ENCODE measurements around the gene TRMT112.
"Not testable (repeated sequence)": the region's sequence is repeated elsewhere in the genome, so short reads cannot be mapped to it uniquely, and the experiment has no call there.

TRMT112 gene

GRCh38 chr11:64317961-64318765 is 804 bp upstream of the TRMT112 start, which contains the start of gene PRDX5:
TSS of gene PRDX5 (plus strand) at chr11:64318121. CDS start at chr11:64318216, 95 bp downstream.
- Histone ChIP-seq H3K4me1 (peaks cover 13% of the 10 kb centered on the region), H3K36me3 (replicated peaks) (peaks cover 59% of the 10 kb centered on the region)
- in situ Hi-C loops (cut with MboI; ENCODE audit: low sequenced_read_pairs) = no loop called here

GRCh38 chr11:64316672-64317324 is 561 bp downstream of the TRMT112 start:
- DNase-seq (ENCODE audit: low spot score in 2 of 2) = peak; percentile 23 to 50
- peaks cover 53% of the 10 kb centered on the region for H3K36me3 ChIP-seq (replicated peaks)
- H3K27me3 ChIP-seq (ENCODE audit: low read depth) = no peaks in the 10 kb centered on the region
- no peaks in the 10 kb centered on the region for H3K9me3 ChIP-seq
- H3K4me3 ChIP-seq = peak overlapping the region; percentile 91
- H3K4me1 ChIP-seq = peaks cover 13% of the 10 kb centered on the region
- in situ Hi-C loops (cut with MboI; ENCODE audit: low sequenced_read_pairs) = no loop called here

More at GRCh38 chr11:64317961-64318765, 804 bp upstream of the TRMT112 start, which contains the start of gene PRDX5:
- Histone ChIP-seq H3K4me3 (peak within 1 kb of the TSS; percentile 91), H3K9me3 (no peaks in the 10 kb centered on the region), H3K27me3 (ENCODE audit: low read depth) (no peaks in the 10 kb centered on the region)
- peak; percentile 94 to 97 for DNase-seq (ENCODE audit: low spot score in 2 of 2)

- H3K4me1 ChIP-seq = peaks cover 13% of the 10 kb centered on the region
- H3K27me3 ChIP-seq (ENCODE audit: low read depth); in situ Hi-C loops (cut with MboI; ENCODE audit: low sequenced_read_pairs); H3K9me3 ChIP-seq; DNase-seq (ENCODE audit: low spot score in 2 of 2): not testable (repeated sequence)
- peaks cover 49% of the 10 kb centered on the region for H3K36me3 ChIP-seq (replicated peaks)
- H3K4me3 ChIP-seq = peak overlapping the region; percentile 91
Observed at GRCh38 chr11:64315667-64316526, 1.5 kb downstream of the TRMT112 start.

DNA sequence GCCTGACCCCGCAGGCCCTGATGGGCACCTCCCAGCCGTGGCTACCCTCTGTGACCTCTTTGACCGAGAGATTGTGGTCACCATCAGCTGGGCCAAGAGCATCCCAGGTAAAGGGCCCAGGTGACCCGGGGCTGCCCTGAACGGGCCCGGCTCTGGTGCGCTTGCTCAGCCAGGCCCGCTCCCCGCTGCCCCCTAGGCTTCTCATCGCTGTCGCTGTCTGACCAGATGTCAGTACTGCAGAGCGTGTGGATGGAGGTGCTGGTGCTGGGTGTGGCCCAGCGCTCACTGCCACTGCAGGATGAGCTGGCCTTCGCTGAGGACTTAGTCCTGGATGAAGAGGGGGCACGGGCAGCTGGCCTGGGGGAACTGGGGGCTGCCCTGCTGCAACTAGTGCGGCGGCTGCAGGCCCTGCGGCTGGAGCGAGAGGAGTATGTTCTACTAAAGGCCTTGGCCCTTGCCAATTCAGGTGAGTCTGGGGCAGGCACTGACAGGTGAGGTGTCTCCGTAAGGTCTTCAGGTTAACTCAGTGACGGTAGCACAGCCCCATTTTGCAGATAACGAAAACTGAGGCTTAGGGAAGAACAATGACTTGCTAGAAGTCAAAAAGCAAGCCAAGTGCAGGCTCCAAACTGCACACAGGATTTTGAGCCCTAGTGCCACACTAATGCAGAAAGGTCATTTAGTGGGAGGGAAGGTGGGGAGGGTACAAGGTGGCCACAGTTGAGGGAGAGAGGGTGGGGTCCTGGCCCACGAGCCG is 2.4 kb downstream of the TRMT112 start:
- H3K27me3 ChIP-seq (ENCODE audit: low read depth) = no peaks in the 10 kb centered on the region
- no peaks in the 10 kb centered on the region for H3K9me3 ChIP-seq
- no peak for DNase-seq (ENCODE audit: low spot score in 2 of 2)
- in situ Hi-C loops (cut with MboI; ENCODE audit: low sequenced_read_pairs) = no loop called here
- H3K36me3 ChIP-seq (replicated peaks) = peaks cover 45% of the 10 kb centered on the region
- H3K4me1 ChIP-seq = peaks cover 13% of the 10 kb centered on the region
- H3K4me3 ChIP-seq = no peak overlapping the region

- peaks cover 40% of the 10 kb centered on the region for H3K36me3 ChIP-seq (replicated peaks)
- H3K9me3 ChIP-seq = no peaks in the 10 kb centered on the region
- no peak for DNase-seq (ENCODE audit: low spot score in 2 of 2)
- H3K27me3 ChIP-seq (ENCODE audit: low read depth) = no peaks in the 10 kb centered on the region
- in situ Hi-C loops (cut with MboI; ENCODE audit: low sequenced_read_pairs) = no loop called here
- H3K4me1 ChIP-seq = peaks cover 10% of the 10 kb centered on the region
- H3K4me3 ChIP-seq = no peak overlapping the region
Observed at GRCh38 chr11:64314146-64314804, 3.1 kb downstream of the TRMT112 start.

DNA sequence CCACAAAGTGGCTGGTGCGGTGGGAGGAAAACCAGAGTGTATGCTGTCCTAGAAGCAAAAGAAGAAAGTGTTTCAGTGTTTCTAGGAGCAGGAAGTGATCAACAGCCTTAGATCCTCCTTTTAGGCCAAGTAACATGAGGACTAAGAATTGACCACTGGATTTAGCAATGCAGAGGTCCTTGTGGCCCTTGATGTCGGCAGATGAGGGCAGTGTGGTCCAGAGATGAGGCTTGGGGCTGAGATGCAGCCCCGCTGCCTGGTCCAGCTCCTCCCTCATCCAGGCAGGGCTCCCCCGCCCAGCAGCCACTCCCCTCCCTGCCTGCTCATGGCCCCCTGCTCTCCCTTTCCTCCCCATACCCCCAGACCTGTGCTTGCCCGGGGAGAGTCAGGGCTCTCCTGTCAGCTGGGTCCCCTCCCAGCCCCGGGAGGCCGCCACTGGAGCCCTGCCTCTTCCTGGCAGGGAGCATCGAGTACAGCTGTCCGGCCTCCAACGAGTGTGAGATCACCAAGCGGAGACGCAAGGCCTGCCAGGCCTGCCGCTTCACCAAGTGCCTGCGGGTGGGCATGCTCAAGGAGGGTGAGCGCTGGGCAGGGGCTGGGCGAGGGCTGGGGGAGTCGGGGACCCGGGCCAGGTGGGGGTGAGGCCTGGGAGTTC is 3.7 kb downstream of the TRMT112 start:
- peaks cover 5% of the 10 kb centered on the region; the same call in 1 of the 2 replicates for H3K4me1 ChIP-seq
- no peaks in the 10 kb centered on the region for H3K9me3 ChIP-seq
- in situ Hi-C loops (cut with MboI; ENCODE audit: low sequenced_read_pairs) = no loop called here
- H3K27me3 ChIP-seq (ENCODE audit: low read depth) = no peaks in the 10 kb centered on the region
- no peak for DNase-seq (ENCODE audit: low spot score in 2 of 2)
- H3K36me3 ChIP-seq (replicated peaks) = peaks cover 37% of the 10 kb centered on the region
- no peak overlapping the region for H3K4me3 ChIP-seq

DNA sequence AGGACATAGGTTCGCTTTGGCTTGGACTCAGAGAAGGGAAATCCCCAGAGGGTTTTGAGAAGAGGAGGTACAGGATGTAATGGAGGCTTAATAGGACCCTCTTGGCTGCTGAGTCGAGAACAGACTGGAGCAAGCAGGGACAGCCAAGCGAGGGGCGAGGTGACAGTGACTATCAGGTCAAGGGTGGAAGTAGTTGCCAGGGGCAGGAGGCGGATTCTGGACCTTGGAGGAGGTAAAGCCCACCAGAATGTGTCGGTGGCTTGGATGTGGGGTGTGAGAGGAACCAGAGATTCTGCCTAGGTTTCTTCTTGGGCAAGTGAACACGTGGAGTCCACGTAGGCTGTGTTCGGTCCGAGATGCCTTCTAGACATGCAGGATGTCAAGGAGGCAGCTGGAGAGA is 4.4 kb downstream of the TRMT112 start:
- no peak overlapping the region for H3K4me3 ChIP-seq
- DNase-seq (ENCODE audit: low spot score in 2 of 2) = no peak
- H3K36me3 ChIP-seq (replicated peaks) = peaks cover 37% of the 10 kb centered on the region
- no peaks in the 10 kb centered on the region for H3K27me3 ChIP-seq (ENCODE audit: low read depth)
- peaks cover 5% of the 10 kb centered on the region; the same call in 1 of the 2 replicates for H3K4me1 ChIP-seq
- H3K9me3 ChIP-seq = no peaks in the 10 kb centered on the region
- in situ Hi-C loops (cut with MboI; ENCODE audit: low sequenced_read_pairs) = no loop called here

DNA sequence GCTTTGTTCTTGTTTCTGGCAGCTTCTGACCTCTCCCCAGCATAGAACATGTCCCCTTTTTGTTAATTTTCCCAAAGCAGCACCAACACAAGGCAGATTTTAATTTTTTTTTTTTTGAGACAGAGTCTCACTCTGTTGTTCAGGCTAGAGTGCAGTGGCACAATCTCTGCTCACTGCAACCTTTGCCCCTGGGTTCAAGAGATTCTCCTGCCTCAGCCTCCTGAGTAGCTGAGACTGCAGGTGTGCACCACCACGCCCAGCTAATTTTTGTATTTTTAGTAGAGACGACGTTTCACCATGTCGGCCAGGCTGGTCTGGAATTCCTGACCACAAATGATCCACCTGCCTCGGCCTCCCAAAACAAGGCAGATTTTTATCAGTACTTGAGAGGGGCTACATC is 9.6 kb downstream of the TRMT112 start:
- H3K36me3 ChIP-seq (replicated peaks); H3K9me3 ChIP-seq; DNase-seq (ENCODE audit: low spot score in 2 of 2); in situ Hi-C loops (cut with MboI; ENCODE audit: low sequenced_read_pairs); H3K4me3 ChIP-seq; H3K4me1 ChIP-seq; H3K27me3 ChIP-seq (ENCODE audit: low read depth): not testable (repeated sequence)

DNA sequence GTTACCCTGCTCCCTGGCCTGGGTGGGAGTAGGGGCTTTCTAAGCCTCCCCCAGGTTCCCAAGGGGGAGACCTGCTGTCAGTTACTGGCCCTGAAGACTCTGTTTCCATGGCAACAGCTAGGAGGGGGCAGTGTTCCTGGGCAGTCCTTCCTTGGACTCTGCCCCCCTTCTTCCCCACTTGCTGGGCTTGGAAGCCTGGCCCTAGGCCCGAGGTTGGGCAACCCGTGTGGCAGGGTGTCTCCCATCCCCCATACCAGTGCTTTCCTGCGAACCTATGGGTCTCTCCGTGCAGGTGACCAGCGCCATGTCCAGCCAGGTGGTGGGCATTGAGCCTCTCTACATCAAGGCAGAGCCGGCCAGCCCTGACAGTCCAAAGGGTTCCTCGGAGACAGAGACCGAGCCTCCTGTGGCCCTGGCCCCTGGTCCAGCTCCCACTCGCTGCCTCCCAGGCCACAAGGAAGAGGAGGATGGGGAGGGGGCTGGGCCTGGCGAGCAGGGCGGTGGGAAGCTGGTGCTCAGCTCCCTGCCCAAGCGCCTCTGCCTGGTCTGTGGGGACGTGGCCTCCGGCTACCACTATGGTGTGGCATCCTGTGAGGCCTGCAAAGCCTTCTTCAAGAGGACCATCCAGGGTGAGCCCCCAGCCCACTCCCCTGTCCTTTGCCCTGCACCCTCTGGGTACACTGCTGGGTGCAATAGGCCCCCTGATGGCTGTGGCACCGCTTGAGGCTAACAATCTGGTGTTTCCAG is 10.3 kb downstream of the TRMT112 start:
- H3K4me3 ChIP-seq = peak overlapping the region; percentile 67
- no peaks in the 10 kb centered on the region for H3K27me3 ChIP-seq (ENCODE audit: low read depth)
- H3K4me1 ChIP-seq = peaks cover 8% of the 10 kb centered on the region; the same call in 1 of the 2 replicates
- in situ Hi-C loops (cut with MboI; ENCODE audit: low sequenced_read_pairs) = no loop called here
- no peaks in the 10 kb centered on the region for H3K36me3 ChIP-seq (replicated peaks)
- DNase-seq (ENCODE audit: low spot score in 2 of 2) = no peak
- no peaks in the 10 kb centered on the region for H3K9me3 ChIP-seq

DNA sequence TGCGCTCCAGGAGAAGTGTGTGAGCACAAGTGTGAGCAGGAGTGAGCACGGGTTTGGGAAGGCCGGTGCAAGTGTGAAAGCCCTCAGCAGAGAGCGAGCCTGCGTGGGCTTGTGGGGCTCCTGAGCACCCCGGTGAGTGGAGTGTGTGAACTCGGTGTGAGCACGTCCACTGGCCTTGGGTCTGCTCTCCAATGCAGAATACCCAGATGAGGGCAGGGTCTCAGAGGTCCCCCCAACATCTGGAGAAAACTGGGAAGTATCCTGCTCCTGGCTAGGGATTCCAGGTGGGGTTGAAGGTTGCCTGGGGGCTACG is 10.8 kb downstream of the TRMT112 start:
- H3K9me3 ChIP-seq = no peaks in the 10 kb centered on the region
- peak overlapping the region; percentile 67 for H3K4me3 ChIP-seq
- peaks cover 8% of the 10 kb centered on the region; the same call in 1 of the 2 replicates for H3K4me1 ChIP-seq
- no peaks in the 10 kb centered on the region for H3K27me3 ChIP-seq (ENCODE audit: low read depth)
- DNase-seq (ENCODE audit: low spot score in 2 of 2) = no peak
- no peaks in the 10 kb centered on the region for H3K36me3 ChIP-seq (replicated peaks)
- in situ Hi-C loops (cut with MboI; ENCODE audit: low sequenced_read_pairs) = no loop called here

- Histone ChIP-seq H3K27me3 (ENCODE audit: low read depth) (no peaks in the 10 kb centered on the region), H3K9me3 (no peaks in the 10 kb centered on the region), H3K4me3 (peak overlapping the region; percentile 67), H3K4me1 (peaks cover 8% of the 10 kb centered on the region; the same call in 1 of the 2 replicates), H3K36me3 (replicated peaks) (no peaks in the 10 kb centered on the region)
- in situ Hi-C loops (cut with MboI; ENCODE audit: low sequenced_read_pairs) = no loop called here
- DNase-seq (ENCODE audit: low spot score in 2 of 2) = peak; percentile 61 to 85
Observed at GRCh38 chr11:64305691-64306562, 11.4 kb downstream of the TRMT112 start.
